Cardiac septum (tissue), 1 donor: ENCODE results near the gene DNAJB2. TPM values are rescaled to one million over a fixed set of nuclear protein-coding genes. Genes with fewer than 3 reads are reported as not detected.

Experiments
- DNase-seq: peaks from one replicate; pipeline ENCODE4 v3.0.0-alpha.2; 2020; ENCODE audit warnings: low spot score
- intact Hi-C: fragments of 100-400 bp; cut with DNase I; formaldehyde crosslinking; loops from one replicate; pipeline ENCODE4 v1.14.0; 2022
- microRNA-seq: library from miRNA; unstranded; fragments of <30 nt; microRNA quantifications from one replicate; pipeline ENCODE4 v1.2.0, GENCODE V29; 2020
- total RNA-seq: library from RNA; stranded (reverse); fragmentation: NEBNext Ultra II Directional; extraction: Animal tissue kit (Norgen Biotek cat#: 25700); gene quantifications from one replicate; pipeline ENCODE4 v1.2.1, GENCODE V29; 2021
- donor health status: DM: no; HTN: no; CAD: no.

DNAJB2 gene
- total RNA-seq, 1 donor from 2014 or later, result 78.0 TPM

GRCh38 chr2:219325657-219326315, 46.6 kb downstream of the DNAJB2 start:
- intact Hi-C loops, result no loop called here
- no peak for DNase-seq

DNA sequence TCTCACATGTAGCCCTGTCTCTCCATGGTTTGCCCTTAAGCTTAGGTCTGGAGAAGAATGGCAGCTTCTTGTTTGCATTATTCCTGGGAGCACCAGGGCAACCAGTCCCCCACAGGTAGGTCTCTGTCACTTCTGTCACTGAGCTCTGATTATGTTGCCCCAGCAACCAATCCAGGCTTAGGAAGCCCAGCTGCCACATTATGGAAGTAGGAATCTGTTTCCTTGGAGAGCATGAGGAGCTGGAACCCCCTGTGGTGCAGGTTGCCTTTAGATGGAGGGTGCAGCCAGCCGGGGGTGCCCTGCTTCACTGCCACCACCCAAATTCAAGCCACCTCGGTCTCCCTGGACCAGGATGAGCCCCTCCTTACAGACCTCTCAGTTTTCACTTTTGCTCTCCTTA, 48.6 kb downstream of the DNAJB2 start:
- no peak for DNase-seq
- intact Hi-C loops, result no loop called here

DNA sequence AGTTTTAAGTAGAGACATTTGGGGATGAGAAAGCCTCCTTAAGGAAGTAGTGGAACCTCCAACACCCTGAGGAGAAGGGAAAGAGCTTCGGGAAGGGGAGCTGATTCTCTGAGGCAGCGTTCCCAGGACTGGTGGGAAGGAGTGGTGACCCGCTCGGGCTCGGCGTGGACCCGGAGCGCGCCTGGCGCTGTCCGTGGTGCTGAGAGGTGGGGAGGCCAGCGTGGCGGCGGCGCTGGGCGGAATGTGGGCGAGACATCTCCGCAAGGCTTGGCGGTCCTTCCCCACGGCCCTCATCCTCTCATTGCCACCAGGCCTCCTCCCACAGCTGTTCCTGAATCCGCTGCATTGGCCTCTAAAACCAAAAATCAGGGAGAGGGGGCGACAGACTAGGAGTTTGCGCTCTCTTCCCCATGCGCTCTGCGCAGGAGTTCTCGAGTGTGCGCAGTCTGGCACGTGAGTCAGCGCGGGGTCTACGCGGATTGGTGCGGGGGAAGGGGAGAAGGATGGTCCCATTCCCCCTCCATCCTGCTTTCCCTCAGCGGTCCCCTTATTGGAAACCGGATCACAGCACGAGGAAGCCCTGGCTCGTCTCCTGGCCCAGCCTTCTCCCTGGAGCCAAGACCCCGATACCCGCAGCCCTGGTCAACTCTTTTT, 52.5 kb downstream of the DNAJB2 start:
- intact Hi-C loops, result no loop called here
- no peak for DNase-seq

GRCh38 chr2:219332542-219332941, 53.4 kb downstream of the DNAJB2 start, which contains the start of gene RESP18:
TSS of gene RESP18 (minus strand) at chr2:219332744.
- intact Hi-C loops, result no loop called here
- DNase-seq, result no peak

DNA sequence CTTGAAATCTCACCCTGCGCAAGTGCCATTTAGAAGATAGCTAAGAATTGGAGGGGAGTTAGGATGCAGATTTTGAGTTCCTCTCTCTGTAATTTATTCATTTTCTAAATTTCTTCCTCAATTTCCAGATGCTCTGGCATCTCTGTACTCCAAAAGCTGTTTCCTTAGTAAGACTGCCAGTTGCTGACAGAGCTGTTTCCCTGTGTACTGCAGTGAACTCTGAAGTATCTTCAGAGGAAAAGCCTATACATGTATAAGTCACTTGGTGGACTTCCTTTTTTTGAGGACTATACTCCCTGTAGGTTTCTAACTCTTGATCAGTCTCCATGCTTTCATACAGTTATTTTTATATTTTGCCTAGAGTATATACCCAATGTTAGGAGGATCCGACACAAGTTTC, 54.9 kb downstream of the DNAJB2 start:
- DNase-seq, result no peak
- intact Hi-C loops, result no loop called here

DNA sequence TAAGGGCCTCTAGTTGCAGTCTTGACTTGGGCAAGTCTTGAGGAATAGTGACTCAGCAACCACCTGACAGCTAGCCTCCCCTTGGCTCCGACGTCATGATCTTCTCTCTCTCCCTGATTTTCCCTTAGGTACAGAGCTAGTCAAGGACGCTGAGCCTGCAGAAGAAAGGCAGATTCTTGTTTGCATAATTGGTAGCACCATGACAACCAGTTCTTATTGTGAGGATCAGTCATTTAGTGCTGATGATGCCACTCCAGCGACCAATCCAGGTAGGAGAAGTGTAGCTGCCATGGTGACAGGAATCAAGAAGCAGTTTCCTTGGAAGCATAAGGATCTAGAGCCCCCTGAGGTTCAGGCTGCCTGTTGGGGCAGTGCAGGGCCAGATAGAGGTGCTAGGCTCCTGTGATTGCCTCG, 56.2 kb downstream of the DNAJB2 start:
- intact Hi-C loops, result no loop called here

More for the DNA sequence above, 56.2 kb downstream of the DNAJB2 start:
- DNase-seq, result no peak

Small RNA genes lying within 50 kb of the gene (microRNA-seq; reads per million reads assigned to microRNA genes)
- gene MIR153-1, result not detected

Other genes starting within 250 kb of the DNAJB2 start
- not detected for gene CFAP65, start 237.8 kb upstream of the DNAJB2 start, total RNA-seq
- not detected for gene IHH, start 218.4 kb upstream of the DNAJB2 start, total RNA-seq
- gene NHEJ1, start 118.6 kb upstream of the DNAJB2 start, total RNA-seq, result 6.7 TPM
- gene SLC23A3, start 109.3 kb upstream of the DNAJB2 start, total RNA-seq, result 0.48 TPM
- gene CNPPD1, start 102.4 kb upstream of the DNAJB2 start, total RNA-seq, result 67.6 TPM
- gene RETREG2, start 101.1 kb upstream of the DNAJB2 start, total RNA-seq, result 31.2 TPM
- 23.9 TPM for gene ZFAND2B, start 72.6 kb upstream of the DNAJB2 start, total RNA-seq
- 17.4 TPM for gene ABCB6, start 60.4 kb upstream of the DNAJB2 start, total RNA-seq
- 66.3 TPM for gene ATG9A, start 49.7 kb upstream of the DNAJB2 start, total RNA-seq
- 22.4 TPM for gene ANKZF1, start 49.6 kb upstream of the DNAJB2 start, total RNA-seq
- 2.0 TPM for gene GLB1L, start 33.9 kb upstream of the DNAJB2 start, total RNA-seq
- gene STK16, start 33.9 kb upstream of the DNAJB2 start, total RNA-seq, result 16.3 TPM
- not detected for gene TUBA4B, start 26.1 kb upstream of the DNAJB2 start, total RNA-seq
- 164 TPM for gene TUBA4A, start 25.4 kb upstream of the DNAJB2 start, total RNA-seq
- 0.97 TPM for gene PTPRN, start 30.0 kb downstream of the DNAJB2 start, total RNA-seq
- not detected for gene RESP18, start 53.4 kb downstream of the DNAJB2 start, total RNA-seq
- 47.2 TPM for gene DNPEP, start 108.5 kb downstream of the DNAJB2 start, total RNA-seq
- 21,230 TPM for gene DES, start 139.0 kb downstream of the DNAJB2 start, total RNA-seq
- gene SPEG, start 155.5 kb downstream of the DNAJB2 start, total RNA-seq, result 199 TPM
- gene GMPPA, start 219.5 kb downstream of the DNAJB2 start, total RNA-seq, result 22.6 TPM
- 0.32 TPM for gene ASIC4, start 235.1 kb downstream of the DNAJB2 start, total RNA-seq